IMR-90 (cell line): ENCODE data around the gene RPS6KA5. TPM values are rescaled to one million over a fixed set of nuclear protein-coding genes. Genes with fewer than 3 reads are reported as not detected.

Source experiments
- ATAC-seq: fragments of 200-7000 bp; cut with Tn5 transposase; 2 replicates; pipeline ENCODE4 v1.9.1; 2020; ENCODE audit warnings: low read depth, mild to moderate bottlenecking, moderate library complexity
- BruUV-seq: library from RNA; stranded (reverse); fragments of 400-500 nt; replicated peaks from 2 replicates; lab custom pipeline; 2021; lab: Mats Ljungman, UMichigan
- CTCF ChIA-PET: fragments of 300-600 bp; formaldehyde crosslinking; extraction: SDS; loops from one replicate; lab custom pipeline; 2021; ENCODE audit warnings: antibody characterized with exemption; lab: Yijun Ruan, JAX
- POLR2A ChIA-PET: fragments of 300-600 bp; sonication (Branson Sonifier 250); formaldehyde crosslinking; loops from one replicate; lab custom pipeline; 2022; ENCODE audit warnings: antibody characterized with exemption; ENCODE audit not compliant: unreplicated experiment; lab: Charles Lee
- DNase-seq: peaks from one replicate; pipeline ENCODE4 v3.0.0; 2013
- H2AFZ ChIP-seq: replicated peaks from 2 replicates; pipeline ENCODE3; 2013; ENCODE audit warnings: low read length, mild to moderate bottlenecking; ENCODE audit not compliant: poor library complexity
- H2AK5ac ChIP-seq: 2 replicates; pipeline ENCODE4 v1.6.1; 2013; ENCODE audit warnings: low read depth, low read length, inconsistent platforms
- H2AK9ac ChIP-seq: replicated peaks from 2 replicates; pipeline ENCODE3; 2013; ENCODE audit warnings: mild to moderate bottlenecking, low read depth, low read length, moderate library complexity; ENCODE audit not compliant: poor library complexity
- H2BK120ac ChIP-seq: 2 replicates; pipeline ENCODE4 v1.6.1; 2013; ENCODE audit warnings: low read depth, low read length, inconsistent platforms
- H2BK15ac ChIP-seq: 3 replicates; pipeline ENCODE4 v1.6.1; 2013; ENCODE audit warnings: low read depth, low read length, inconsistent platforms
- H2BK20ac ChIP-seq: 2 replicates; pipeline ENCODE4 v1.6.1; 2013; ENCODE audit warnings: low read depth, mild to moderate bottlenecking, inconsistent platforms, low read length, moderate library complexity
- H2BK5ac ChIP-seq: 2 replicates; pipeline ENCODE4 v1.6.1; 2013; ENCODE audit warnings: mild to moderate bottlenecking, low read depth, low read length, inconsistent platforms; ENCODE audit not compliant: poor library complexity, severe bottlenecking
- H3K14ac ChIP-seq: replicated peaks from 2 replicates; pipeline ENCODE4 v1.6.1; 2013; ENCODE audit warnings: low read depth, low read length, inconsistent platforms
- H3K18ac ChIP-seq: 2 replicates; pipeline ENCODE4 v1.6.1; 2013; ENCODE audit warnings: low read depth, low read length, control low read depth
- H3K23ac ChIP-seq: 2 replicates; pipeline ENCODE4 v1.6.1; 2013; ENCODE audit warnings: low read depth, low read length, inconsistent platforms
- H3K27ac ChIP-seq: 2 replicates; pipeline ENCODE4 v1.5.1; 2013; ENCODE audit warnings: mild to moderate bottlenecking, control low read depth, low read length; ENCODE audit not compliant: insufficient read depth
- H3K27me3 ChIP-seq: 2 replicates; pipeline ENCODE4 v1.6.1; 2013; ENCODE audit warnings: low read length; ENCODE audit not compliant: control insufficient read depth, insufficient read depth
- H3K36me3 ChIP-seq: 2 replicates; pipeline ENCODE4 v1.6.1; 2013; ENCODE audit warnings: low read length, mixed read lengths; ENCODE audit not compliant: control insufficient read depth, insufficient read depth
- H3K4ac ChIP-seq: 2 replicates; pipeline ENCODE4 v1.6.1; 2013; ENCODE audit warnings: low read depth, low read length, inconsistent platforms
- H3K4me1 ChIP-seq: 2 replicates; pipeline ENCODE4 v1.6.1; 2013; ENCODE audit warnings: low read length, mixed read lengths; ENCODE audit not compliant: control insufficient read depth, insufficient read depth
- H3K4me2 ChIP-seq: 2 replicates; pipeline ENCODE4 v1.6.1; 2013; ENCODE audit warnings: low read depth, mild to moderate bottlenecking, control low read depth, low read length, moderate library complexity
- H3K4me3 ChIP-seq: 2 replicates; pipeline ENCODE4 v1.5.1; 2013; ENCODE audit warnings: low read depth, mild to moderate bottlenecking, control low read depth, low read length, moderate library complexity; ENCODE audit not compliant: insufficient read depth
- H3K56ac ChIP-seq: 2 replicates; pipeline ENCODE4 v1.6.1; 2013; ENCODE audit warnings: low read length, inconsistent platforms; ENCODE audit not compliant: insufficient read depth; ENCODE audit errors: extremely low read depth
- H3K79me1 ChIP-seq, 2 experiments: 2 replicates each; pipeline ENCODE4 v1.6.1; 2013; ENCODE audit warnings: low read length in 2 of 2, inconsistent platforms in 1 of 2, low read depth in 1 of 2
- H3K9ac ChIP-seq: 2 replicates; pipeline ENCODE4 v1.6.1; 2013; ENCODE audit warnings: low read depth, low read length, control low read depth
- H3K9me1 ChIP-seq: 2 replicates; pipeline ENCODE4 v1.6.1; 2013; ENCODE audit warnings: low read length, inconsistent platforms; ENCODE audit not compliant: insufficient read depth
- H3K9me3 ChIP-seq: 2 replicates; pipeline ENCODE4 v1.6.1; 2013; ENCODE audit warnings: low read length; ENCODE audit not compliant: control insufficient read depth, insufficient read depth
- H4K20me1 ChIP-seq: 2 replicates; pipeline ENCODE4 v1.6.1; 2013; ENCODE audit warnings: low read length, inconsistent platforms; ENCODE audit not compliant: insufficient read depth
- H4K5ac ChIP-seq: 2 replicates; pipeline ENCODE4 v1.6.1; 2013; ENCODE audit warnings: mild to moderate bottlenecking, low read depth, low read length, control low read depth
- H4K8ac ChIP-seq, 2 experiments: 2 replicates each; pipeline ENCODE4 v1.6.1; 2013; ENCODE audit warnings: low read depth in 2 of 2, low read length in 2 of 2, control low read depth in 1 of 2, inconsistent platforms in 1 of 2
- H4K91ac ChIP-seq: 2 replicates; pipeline ENCODE4 v1.6.1; 2013; ENCODE audit warnings: low read depth, low read length, inconsistent platforms; ENCODE audit not compliant: insufficient read depth
- CEBPB ChIP-seq: IDR thresholded peaks from 2 replicates; pipeline ENCODE4 v1.6.1; 2012; ENCODE audit warnings: low read depth, low read length, improper control_type of control experiment
- CHD1 ChIP-seq: IDR thresholded peaks from 2 replicates; pipeline ENCODE4 v1.6.1; 2012; ENCODE audit warnings: low read depth, low read length, improper control_type of control experiment
- FOS ChIP-seq: fragments of 150-350 bp; IDR thresholded peaks from 2 replicates; pipeline ENCODE4 v1.6.1; 2016; ENCODE audit warnings: low read depth, low read length
- MAZ ChIP-seq: IDR thresholded peaks from 2 replicates; pipeline ENCODE4 v1.6.1; 2012; ENCODE audit warnings: low read depth, mild to moderate bottlenecking, low read length, improper control_type of control experiment, moderate library complexity, borderline replicate concordance
- MXI1 ChIP-seq: IDR thresholded peaks from 2 replicates; pipeline ENCODE4 v1.6.1; 2012; ENCODE audit warnings: low read depth, mild to moderate bottlenecking, low read length, moderate library complexity, borderline replicate concordance
- POLR2A ChIP-seq: IDR thresholded peaks from 2 replicates; pipeline ENCODE4 v1.6.1; 2012; ENCODE audit warnings: mild to moderate bottlenecking, low read depth, low read length
- RAD21 ChIP-seq: IDR thresholded peaks from 2 replicates; pipeline ENCODE4 v1.6.1; 2012; ENCODE audit warnings: low read length, improper control_type of control experiment
- RCOR1 ChIP-seq: IDR thresholded peaks from 2 replicates; pipeline ENCODE4 v1.6.1; 2012; ENCODE audit warnings: mild to moderate bottlenecking, low read length, improper control_type of control experiment; ENCODE audit not compliant: insufficient replicate concordance
- SMC3 ChIP-seq: fragments of 150-350 bp; IDR thresholded peaks from 2 replicates; pipeline ENCODE4 v1.6.1; 2016; ENCODE audit warnings: low read depth, mild to moderate bottlenecking, antibody characterized with exemption, low read length, moderate library complexity
- USF2 ChIP-seq: fragments of 150-350 bp; IDR thresholded peaks from 2 replicates; pipeline ENCODE4 v1.6.1; 2017; ENCODE audit warnings: mild to moderate bottlenecking, antibody characterized with exemption, low read length, low read depth
- WGBS, 2 experiments: methylation state at CpG; one replicate each; pipeline versions ENCODE4 v1.1.5 to v1.1.7; 2013; ENCODE audit warnings: missing lambda C conversion rate in 2 of 2; ENCODE audit not compliant: insufficient read length in 1 of 2; ENCODE audit errors: extremely low coverage in 2 of 2; 5-methylcytosine and 5-hydroxymethylcytosine counted together
- dilution Hi-C: fragments of 300-500 bp; cut with HindIII; formaldehyde crosslinking; loops from one replicate; pipeline ENCODE4 v1.14.3; 2018; ENCODE audit warnings: low sequenced_read_pairs; ENCODE audit not compliant: unreplicated experiment
- in situ Hi-C: fragments of 300-500 bp; cut with MboI; formaldehyde crosslinking; loops from 3 replicates; pipeline ENCODE4 v1.14.3; 2019; ENCODE audit warnings: low sequenced_read_pairs, inconsistent platforms, mixed read lengths
- intact Hi-C: fragments of 100-400 bp; cut with micrococcal nuclease; formaldehyde crosslinking; loops from 2 replicates; pipeline ENCODE4 v1.10.0; 2022
- polyA plus RNA-seq, 3 experiments: library from polyadenylated mRNA; depleted of rRNA; stranded (reverse); fragments of >200 nt; gene quantifications; 2 replicates each; pipeline ENCODE4 v1.2.3, GENCODE V29; 2012; ENCODE audit warnings: low replicate concordance in 1 of 3
- total RNA-seq: library from RNA; depleted of rRNA; stranded (reverse); fragments of >200 nt; gene quantifications from 2 replicates; pipeline ENCODE4 v1.2.3, GENCODE V29; 2012
- TF ChIP-seq, protein P1 (sequence below): fragments of 150-350 bp; IDR thresholded peaks from 2 replicates; pipeline ENCODE4 v1.6.1; 2016; ENCODE audit warnings: low read depth, mild to moderate bottlenecking, low read length, moderate library complexity, borderline replicate concordance

The RPS6KA5 gene
- total and polyA plus RNA-seq, 2 of the 4 experiments (the other 2 are of a cell fraction): 0.36 TPM

DNA sequence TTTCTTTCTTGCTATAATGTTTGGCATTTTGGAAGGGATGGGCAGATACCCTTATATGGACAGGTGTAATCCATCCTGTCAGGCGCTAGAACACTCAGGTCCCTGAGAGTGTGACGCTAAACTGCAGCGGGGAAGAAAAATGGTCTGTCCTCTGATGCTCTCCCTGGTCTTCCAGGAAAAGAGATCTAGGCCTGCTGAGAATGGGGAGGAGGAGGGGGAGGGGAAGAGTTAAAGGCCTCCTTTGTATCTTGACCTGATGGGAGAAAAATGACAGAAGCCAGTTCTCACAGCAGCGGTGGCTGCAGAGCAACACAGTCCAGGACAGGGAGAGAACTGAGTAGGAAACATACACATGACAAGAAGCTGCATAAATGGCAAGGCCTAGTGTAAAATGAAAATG, 61.1 kb downstream of the RPS6KA5 start:
- no TSS peak for BruUV-seq
- Histone ChIP-seq H3K9me3 (no peaks in the 10 kb centered on the region), H3K4me2 (no peak overlapping the region), H4K8ac (no peak overlapping the region), H3K4me3 (no peak overlapping the region), H2AFZ (no peak overlapping the region), H3K79me1 (no peaks in the 10 kb centered on the region), H3K56ac (no peak overlapping the region), H3K9me1 (no peaks in the 10 kb centered on the region), H3K9ac (no peak overlapping the region), H3K36me3 (no peaks in the 10 kb centered on the region), H2BK15ac (no peak overlapping the region), H3K27me3 (no peaks in the 10 kb centered on the region), H3K4me1 (no peaks in the 10 kb centered on the region), H4K91ac (no peak overlapping the region), H2BK20ac (no peak overlapping the region), H4K20me1 (no peaks in the 10 kb centered on the region), H3K27ac (no peak overlapping the region), H3K23ac (no peak overlapping the region), H3K14ac (no peak overlapping the region), H3K18ac (no peak overlapping the region), H2BK120ac (no peak overlapping the region), H3K4ac (no peak overlapping the region), H2BK5ac (no peak overlapping the region), H2AK9ac (no peak overlapping the region), H2AK5ac (no peak overlapping the region), H4K5ac (no peak overlapping the region)
- ATAC-seq (no peak), DNase-seq (no peak)
- POLR2A ChIA-PET: no interaction called here
- CTCF ChIA-PET: no interaction called here
- intact Hi-C loops: no loop called here
- in situ Hi-C loops: no loop called here
- no peak for TF ChIP-seq CHD1
- no peak for TF ChIP-seq SMC3
- no peak for TF ChIP-seq USF2
- TF ChIP-seq, protein P1, sequence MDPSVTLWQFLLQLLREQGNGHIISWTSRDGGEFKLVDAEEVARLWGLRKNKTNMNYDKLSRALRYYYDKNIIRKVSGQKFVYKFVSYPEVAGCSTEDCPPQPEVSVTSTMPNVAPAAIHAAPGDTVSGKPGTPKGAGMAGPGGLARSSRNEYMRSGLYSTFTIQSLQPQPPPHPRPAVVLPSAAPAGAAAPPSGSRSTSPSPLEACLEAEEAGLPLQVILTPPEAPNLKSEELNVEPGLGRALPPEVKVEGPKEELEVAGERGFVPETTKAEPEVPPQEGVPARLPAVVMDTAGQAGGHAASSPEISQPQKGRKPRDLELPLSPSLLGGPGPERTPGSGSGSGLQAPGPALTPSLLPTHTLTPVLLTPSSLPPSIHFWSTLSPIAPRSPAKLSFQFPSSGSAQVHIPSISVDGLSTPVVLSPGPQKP: no peak
- TF ChIP-seq FOS: no peak
- TF ChIP-seq MXI1: no peak
- TF ChIP-seq CEBPB: no peak
- no peak for TF ChIP-seq POLR2A
- no peak for TF ChIP-seq MAZ
- TF ChIP-seq RAD21: no peak
- no peak for TF ChIP-seq RCOR1
- 67% methylated on average over 4 of the region's 4 CpGs; no CpG with 5 or more reads in 1 of the 2 experiments for WGBS, 2 experiments
- dilution Hi-C loops: no loop called here
